SK-N-SH (cell line): ENCODE measurements around the gene ITGA6. TPM values are rescaled to one million over a fixed set of nuclear protein-coding genes. Genes with fewer than 3 reads are reported as not detected.
"Not testable (repeated sequence)": the region's sequence is repeated elsewhere in the genome, so short reads cannot be mapped to it uniquely, and the experiment has no call there.

Experiments
- CTCF ChIA-PET: fragments of 300-600, 350-600 bp; formaldehyde crosslinking; extraction: SDS; loops from one replicate; lab custom pipeline; 2021; lab: Yijun Ruan, JAX
- POLR2A ChIA-PET: fragments of 350-600 bp; sonication (Branson Sonifier 250); formaldehyde crosslinking; extraction: SDS; loops from one replicate; lab custom pipeline; 2020; ENCODE audit warnings: antibody characterized with exemption, inconsistent platforms; lab: Yijun Ruan, JAX
- DNase-seq: peaks from one replicate; pipeline ENCODE4 v3.0.0; 2012
- H2AFZ ChIP-seq: fragments of 200-600 bp; sonication (generic); 2 replicates; pipeline ENCODE4 v1.8.1; 2016; ENCODE audit warnings: antibody characterized with exemption, mild to moderate bottlenecking, low read depth
- H3F3A ChIP-seq: fragments of 200-600 bp; sonication (generic); replicated peaks from 2 replicates; pipeline ENCODE3; 2016; ENCODE audit warnings: antibody characterized with exemption, mild to moderate bottlenecking; ENCODE audit not compliant: insufficient read depth
- H3K27ac ChIP-seq, 2 experiments: fragments of 200-500 bp in 1 of 2; fragments of 200-600 bp in 1 of 2; sonication (Bioruptor generic) in 1 of 2; sonication (generic), shearing (Covaris generic) in 1 of 2; 2 replicates each; pipeline versions ENCODE4 v1.5.1 to v1.6.1; 2014 to 2016; ENCODE audit warnings: low read depth in 2 of 2, inconsistent platforms in 1 of 2, low read length in 1 of 2, mild to moderate bottlenecking in 1 of 2, mixed read lengths in 1 of 2
- H3K27me3 ChIP-seq: fragments of 200-600 bp; sonication (generic), shearing (Covaris generic); 2 replicates; pipeline ENCODE4 v1.6.1; 2016; ENCODE audit warnings: mixed run types; ENCODE audit not compliant: insufficient read depth
- H3K36me3 ChIP-seq, 2 experiments: fragments of 200-500 bp in 1 of 2; fragments of 200-600 bp in 1 of 2; sonication (Bioruptor generic) in 1 of 2; sonication (generic) in 1 of 2; replicated peaks in 1 of 2; 2 replicates each; pipeline versions ENCODE3 to v1.5.1; 2014 to 2016; ENCODE audit warnings: low read length in 1 of 2, mild to moderate bottlenecking in 1 of 2; ENCODE audit not compliant: insufficient read depth in 2 of 2, control insufficient read depth in 1 of 2
- H3K4me1 ChIP-seq, 2 experiments: fragments of 200-500 bp in 1 of 2; fragments of 200-600 bp in 1 of 2; sonication (Bioruptor generic) in 1 of 2; sonication (generic), shearing (Covaris generic) in 1 of 2; 2 replicates each; pipeline versions ENCODE4 v1.5.1 to v1.6.1; 2014 to 2016; ENCODE audit warnings: low read depth in 1 of 2, low read length in 1 of 2, mixed run types in 1 of 2; ENCODE audit not compliant: insufficient read depth in 2 of 2, control insufficient read depth in 1 of 2
- H3K4me2 ChIP-seq: fragments of 200-600 bp; sonication (generic), shearing (Covaris generic); 2 replicates; pipeline ENCODE4 v1.6.1; 2017; ENCODE audit warnings: mixed run types
- H3K4me3 ChIP-seq, 2 experiments: fragments of 200-500 bp in 1 of 2; fragments of 200-600 bp in 1 of 2; sonication (Bioruptor generic) in 1 of 2; sonication (generic), shearing (Covaris generic) in 1 of 2; 2 replicates each; pipeline versions ENCODE4 v1.5.1 to v1.8.1; 2014 to 2016; ENCODE audit warnings: low read depth in 2 of 2, inconsistent platforms in 1 of 2, low read length in 1 of 2, mild to moderate bottlenecking in 1 of 2, mixed read lengths in 1 of 2, moderate library complexity in 1 of 2
- H3K79me2 ChIP-seq: fragments of 200-600 bp; sonication (generic); 2 replicates; pipeline ENCODE4 v1.8.1; 2017; ENCODE audit warnings: mild to moderate bottlenecking; ENCODE audit not compliant: insufficient read depth
- H3K9ac ChIP-seq: fragments of 200-600 bp; sonication (generic); 2 replicates; pipeline ENCODE4 v1.6.1; 2017; ENCODE audit warnings: mixed run types
- H3K9me2 ChIP-seq: fragments of 200-600 bp; sonication (generic); 2 replicates; pipeline ENCODE4 v1.6.1; 2017; ENCODE audit warnings: mixed run types
- H3K9me3 ChIP-seq: fragments of 200-600 bp; sonication (generic); 2 replicates; pipeline ENCODE4 v1.6.1; 2017; ENCODE audit warnings: mixed run types, mild to moderate bottlenecking, moderate library complexity
- H4K20me1 ChIP-seq: fragments of 200-600 bp; sonication (generic); 2 replicates; pipeline ENCODE4 v1.6.1; 2017; ENCODE audit warnings: mild to moderate bottlenecking, mixed run types; ENCODE audit not compliant: insufficient read depth
- CHD2 ChIP-seq: fragments of 150-350 bp; IDR thresholded peaks from 2 replicates; pipeline ENCODE4 v1.6.1; 2018; ENCODE audit warnings: low read length; ENCODE audit not compliant: partially characterized antibody
- EP300 ChIP-seq, 2 experiments: IDR thresholded peaks; 2 replicates each; pipeline versions ENCODE4 v1.4.0 to v1.6.1; 2012; ENCODE audit warnings: borderline replicate concordance in 1 of 2, low read depth in 1 of 2, low read length in 1 of 2
- FOSL2 ChIP-seq: IDR thresholded peaks from 2 replicates; pipeline ENCODE4 v1.4.0; 2012; ENCODE audit warnings: low read depth, mild to moderate bottlenecking, moderate library complexity, borderline replicate concordance
- GATA2 ChIP-seq: sonication (generic); formaldehyde crosslinking; IDR thresholded peaks from 2 replicates; pipeline ENCODE4 v1.5.0; 2020; ENCODE audit warnings: mild to moderate bottlenecking, missing genetic modification reagents
- JUND ChIP-seq: IDR thresholded peaks from 2 replicates; pipeline ENCODE4 v1.4.0; 2012
- MXI1 ChIP-seq: IDR thresholded peaks from 2 replicates; pipeline ENCODE4 v1.6.1; 2012; ENCODE audit warnings: mild to moderate bottlenecking, low read depth, low read length, improper control_type of control experiment
- NRF1 ChIP-seq: IDR thresholded peaks from 2 replicates; pipeline ENCODE4 v1.6.1; 2012; ENCODE audit warnings: low read depth, mild to moderate bottlenecking, low read length
- POLR2AphosphoS5 ChIP-seq: IDR thresholded peaks from 2 replicates; pipeline ENCODE4 v1.6.1; 2012; ENCODE audit warnings: low read depth, low read length
- SMC3 ChIP-seq: IDR thresholded peaks from 2 replicates; pipeline ENCODE4 v1.6.1; 2012; ENCODE audit warnings: low read depth, low read length, improper control_type of control experiment
- TEAD4 ChIP-seq: IDR thresholded peaks from 2 replicates; pipeline ENCODE4 v1.4.0; 2012; ENCODE audit warnings: mild to moderate bottlenecking, borderline replicate concordance; ENCODE audit not compliant: insufficient read depth
- WGBS: methylation state at CpG from one replicate; pipeline ENCODE4 v1.1.6; 2017; ENCODE audit warnings: low lambda C conversion rate; 5-methylcytosine and 5-hydroxymethylcytosine counted together
- polyA plus RNA-seq, 3 experiments: library from polyadenylated mRNA; depleted of rRNA; stranded (reverse); fragments of >200 nt; gene quantifications; 2 replicates each; pipeline ENCODE4 v1.2.3, GENCODE V29; 2012
- TF ChIP-seq, protein P1 (sequence below): fragments of 200-600 bp; sonication (generic); IDR thresholded peaks from 2 replicates; pipeline ENCODE4 v1.6.1; 2017; ENCODE audit warnings: antibody characterized with exemption, mild to moderate bottlenecking, moderate library complexity
- TF ChIP-seq, protein P2 (sequence below): fragments of 150-350 bp; IDR thresholded peaks from 2 replicates; pipeline ENCODE4 v1.6.1; 2017; ENCODE audit warnings: antibody characterized with exemption, low read length, low read depth, borderline replicate concordance
- TF ChIP-seq, protein P3 (sequence below): fragments of 150-350 bp; IDR thresholded peaks from 2 replicates; pipeline ENCODE4 v1.6.1; 2016; ENCODE audit warnings: mild to moderate bottlenecking, low read depth, low read length
- TF ChIP-seq, protein P4 (sequence below): IDR thresholded peaks from 2 replicates; pipeline ENCODE4 v1.4.0; 2012; ENCODE audit warnings: low read depth

ITGA6 gene
- polyA plus RNA-seq, 1 of the 3 experiments (the other 2 are of a cell fraction), result 26.0 TPM

DNA sequence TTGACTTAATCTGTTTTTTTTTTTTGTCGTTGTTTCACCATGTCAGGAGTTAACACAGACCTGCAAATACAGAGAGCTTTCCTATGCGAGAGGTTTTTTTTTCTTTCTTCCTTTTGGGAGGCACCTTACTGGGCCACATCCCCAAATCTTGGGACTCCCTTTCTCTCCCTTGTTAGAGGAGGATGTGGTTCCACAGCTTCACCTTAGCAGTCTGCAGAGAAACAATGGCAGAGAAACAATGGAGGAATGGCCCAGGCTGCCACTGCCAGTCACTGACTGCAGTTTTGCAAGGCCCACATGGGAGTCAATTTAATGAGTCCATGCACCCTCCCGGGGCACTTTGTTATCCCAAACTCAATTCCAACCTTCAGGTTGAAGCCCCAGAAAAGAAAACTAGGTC is 107.7 kb downstream of the ITGA6 start:
- CTCF ChIA-PET, result no interaction called here
- Histone ChIP-seq H2AFZ (no peak overlapping the region), H3K4me2 (no peak overlapping the region), H4K20me1 (no peaks in the 10 kb centered on the region), H3K36me3 (no peaks in the 10 kb centered on the region), H3K9ac (no peak overlapping the region), H3K79me2 (no peaks in the 10 kb centered on the region), H3K4me3 (no peak overlapping the region), H3K9me3 (no peaks in the 10 kb centered on the region), H3K9me2 (no peaks in the 10 kb centered on the region), H3K27ac (no peak overlapping the region), H3K4me1 (no peaks in the 10 kb centered on the region), H3K27me3 (no peaks in the 10 kb centered on the region), H3F3A (no peaks in the 10 kb centered on the region)
- whole genome bisulfite sequencing, result 34% methylated on average over 3 of the region's 3 CpGs
- DNase-seq, result no peak
- POLR2A ChIA-PET, result no interaction called here
- TF ChIP-seq, protein P1, sequence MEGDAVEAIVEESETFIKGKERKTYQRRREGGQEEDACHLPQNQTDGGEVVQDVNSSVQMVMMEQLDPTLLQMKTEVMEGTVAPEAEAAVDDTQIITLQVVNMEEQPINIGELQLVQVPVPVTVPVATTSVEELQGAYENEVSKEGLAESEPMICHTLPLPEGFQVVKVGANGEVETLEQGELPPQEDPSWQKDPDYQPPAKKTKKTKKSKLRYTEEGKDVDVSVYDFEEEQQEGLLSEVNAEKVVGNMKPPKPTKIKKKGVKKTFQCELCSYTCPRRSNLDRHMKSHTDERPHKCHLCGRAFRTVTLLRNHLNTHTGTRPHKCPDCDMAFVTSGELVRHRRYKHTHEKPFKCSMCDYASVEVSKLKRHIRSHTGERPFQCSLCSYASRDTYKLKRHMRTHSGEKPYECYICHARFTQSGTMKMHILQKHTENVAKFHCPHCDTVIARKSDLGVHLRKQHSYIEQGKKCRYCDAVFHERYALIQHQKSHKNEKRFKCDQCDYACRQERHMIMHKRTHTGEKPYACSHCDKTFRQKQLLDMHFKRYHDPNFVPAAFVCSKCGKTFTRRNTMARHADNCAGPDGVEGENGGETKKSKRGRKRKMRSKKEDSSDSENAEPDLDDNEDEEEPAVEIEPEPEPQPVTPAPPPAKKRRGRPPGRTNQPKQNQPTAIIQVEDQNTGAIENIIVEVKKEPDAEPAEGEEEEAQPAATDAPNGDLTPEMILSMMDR, result no peak
- TF ChIP-seq, protein P2, sequence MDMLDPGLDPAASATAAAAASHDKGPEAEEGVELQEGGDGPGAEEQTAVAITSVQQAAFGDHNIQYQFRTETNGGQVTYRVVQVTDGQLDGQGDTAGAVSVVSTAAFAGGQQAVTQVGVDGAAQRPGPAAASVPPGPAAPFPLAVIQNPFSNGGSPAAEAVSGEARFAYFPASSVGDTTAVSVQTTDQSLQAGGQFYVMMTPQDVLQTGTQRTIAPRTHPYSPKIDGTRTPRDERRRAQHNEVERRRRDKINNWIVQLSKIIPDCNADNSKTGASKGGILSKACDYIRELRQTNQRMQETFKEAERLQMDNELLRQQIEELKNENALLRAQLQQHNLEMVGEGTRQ, result no peak
- TF ChIP-seq MXI1 (no peak), JUND (no peak), SMC3 (no peak), POLR2AphosphoS5 (no peak), NRF1 (no peak), TEAD4 (no peak), CHD2 (no peak), GATA2 (CRISPR knock-in tag) (no peak), FOSL2 (no peak), EP300 (IDR thresholded peaks at IDR 0.05; ENCODE audit: borderline replicate concordance in 1 of 2, low read depth in 1 of 2, low read length in 1 of 2) (no peak)
- TF ChIP-seq, protein P3, sequence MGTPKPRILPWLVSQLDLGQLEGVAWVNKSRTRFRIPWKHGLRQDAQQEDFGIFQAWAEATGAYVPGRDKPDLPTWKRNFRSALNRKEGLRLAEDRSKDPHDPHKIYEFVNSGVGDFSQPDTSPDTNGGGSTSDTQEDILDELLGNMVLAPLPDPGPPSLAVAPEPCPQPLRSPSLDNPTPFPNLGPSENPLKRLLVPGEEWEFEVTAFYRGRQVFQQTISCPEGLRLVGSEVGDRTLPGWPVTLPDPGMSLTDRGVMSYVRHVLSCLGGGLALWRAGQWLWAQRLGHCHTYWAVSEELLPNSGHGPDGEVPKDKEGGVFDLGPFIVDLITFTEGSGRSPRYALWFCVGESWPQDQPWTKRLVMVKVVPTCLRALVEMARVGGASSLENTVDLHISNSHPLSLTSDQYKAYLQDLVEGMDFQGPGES, result no peak
- TF ChIP-seq, protein P4, sequence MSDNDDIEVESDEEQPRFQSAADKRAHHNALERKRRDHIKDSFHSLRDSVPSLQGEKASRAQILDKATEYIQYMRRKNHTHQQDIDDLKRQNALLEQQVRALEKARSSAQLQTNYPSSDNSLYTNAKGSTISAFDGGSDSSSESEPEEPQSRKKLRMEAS, result no peak

DNA sequence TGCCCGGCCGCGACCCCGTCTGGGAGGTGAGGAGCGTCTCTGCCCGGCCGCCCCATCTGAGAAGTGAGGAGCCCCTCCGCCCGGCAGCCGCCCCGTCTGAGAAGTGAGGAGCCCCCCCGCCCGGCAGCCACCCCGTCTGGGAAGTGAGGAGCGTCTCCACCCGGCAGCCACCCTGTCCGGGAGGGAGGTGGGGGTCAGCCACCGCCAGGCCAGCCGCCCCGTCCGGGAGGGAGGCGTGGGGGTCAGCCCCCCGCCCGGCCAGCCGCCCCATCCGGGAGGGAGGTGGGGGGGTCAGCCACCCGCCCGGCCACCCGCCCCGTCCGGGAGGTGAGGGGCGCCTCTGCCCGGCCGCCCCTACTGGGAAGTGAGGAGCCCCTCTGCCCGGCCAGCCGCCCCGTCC is 110.5 kb downstream of the ITGA6 start:
- H3K4me3 ChIP-seq, H3K9ac ChIP-seq, H4K20me1 ChIP-seq, H3K27me3 ChIP-seq, H3K36me3 ChIP-seq, H2AFZ ChIP-seq, DNase-seq, POLR2A ChIA-PET, H3K9me2 ChIP-seq, CTCF ChIA-PET, H3K27ac ChIP-seq, H3K79me2 ChIP-seq, H3F3A ChIP-seq, H3K9me3 ChIP-seq, H3K4me2 ChIP-seq, H3K4me1 ChIP-seq: not testable (repeated sequence)
- no CpG with 5 or more reads among the region's 37 CpGs for WGBS
